Left hindlimb (tissue), 1 donor: ENCODE measurements around the gene TBRG4.

ENCODE experiments used
- DNase-seq: peaks from one replicate; pipeline ENCODE4 v3.0.0-alpha.2; 2018

TBRG4 gene

GRCh38 chr7:45073031-45073785 lies 38.3 kb downstream of the TBRG4 start:
- DNase-seq, result no peak

- no peak for DNase-seq
Observed at GRCh38 chr7:45072131-45073030, 39.1 kb downstream of the TBRG4 start.

- DNase-seq, result no peak
Observed at GRCh38 chr7:45071528-45071927, 40.0 kb downstream of the TBRG4 start.

DNA sequence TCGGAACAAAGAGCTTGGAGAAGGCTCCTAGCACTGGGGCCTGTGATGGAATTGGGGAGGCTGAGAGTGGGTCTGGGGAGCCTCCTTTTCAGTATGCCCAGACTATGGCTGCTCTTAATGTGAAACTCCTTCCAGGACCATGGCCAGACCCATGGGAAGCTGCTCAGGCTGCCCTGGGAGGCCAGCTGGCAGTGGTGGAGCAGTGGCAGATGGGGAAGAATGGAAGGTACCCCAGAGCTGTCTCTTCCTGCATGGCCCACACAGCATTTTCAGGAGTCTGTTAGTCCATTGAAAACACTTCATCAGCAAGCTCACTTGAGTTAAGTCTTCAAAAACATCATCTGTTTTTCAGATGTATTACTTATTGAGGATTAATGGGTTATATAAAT lies 41.2 kb downstream of the TBRG4 start:
- DNase-seq, result no peak

- no peak for DNase-seq
Observed at GRCh38 chr7:45069444-45070253, 41.8 kb downstream of the TBRG4 start.

- no peak for DNase-seq
Observed at GRCh38 chr7:45068236-45069023, 43.1 kb downstream of the TBRG4 start.

GRCh38 chr7:45067582-45067981 lies 43.9 kb downstream of the TBRG4 start:
- no peak for DNase-seq

DNA sequence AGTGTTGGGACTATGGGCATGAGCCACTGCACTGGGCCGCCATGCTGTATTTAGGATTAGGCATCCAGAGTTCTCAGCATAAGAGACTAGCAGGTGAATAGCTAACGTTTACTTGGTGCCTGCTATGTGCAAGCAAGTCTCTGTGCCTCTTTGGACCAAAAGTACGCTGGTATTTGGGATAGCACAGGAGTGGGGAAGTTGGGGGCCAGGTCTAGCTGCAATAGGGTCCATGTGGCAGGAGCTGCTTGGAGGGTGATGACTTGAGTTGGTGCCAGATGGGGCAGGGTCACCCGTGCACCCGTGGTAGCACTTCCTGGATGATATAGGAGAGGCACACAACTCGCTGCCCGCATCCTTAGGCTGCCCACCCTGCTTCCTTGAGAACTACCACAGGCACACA lies 45.1 kb downstream of the TBRG4 start:
- no peak for DNase-seq

DNA sequence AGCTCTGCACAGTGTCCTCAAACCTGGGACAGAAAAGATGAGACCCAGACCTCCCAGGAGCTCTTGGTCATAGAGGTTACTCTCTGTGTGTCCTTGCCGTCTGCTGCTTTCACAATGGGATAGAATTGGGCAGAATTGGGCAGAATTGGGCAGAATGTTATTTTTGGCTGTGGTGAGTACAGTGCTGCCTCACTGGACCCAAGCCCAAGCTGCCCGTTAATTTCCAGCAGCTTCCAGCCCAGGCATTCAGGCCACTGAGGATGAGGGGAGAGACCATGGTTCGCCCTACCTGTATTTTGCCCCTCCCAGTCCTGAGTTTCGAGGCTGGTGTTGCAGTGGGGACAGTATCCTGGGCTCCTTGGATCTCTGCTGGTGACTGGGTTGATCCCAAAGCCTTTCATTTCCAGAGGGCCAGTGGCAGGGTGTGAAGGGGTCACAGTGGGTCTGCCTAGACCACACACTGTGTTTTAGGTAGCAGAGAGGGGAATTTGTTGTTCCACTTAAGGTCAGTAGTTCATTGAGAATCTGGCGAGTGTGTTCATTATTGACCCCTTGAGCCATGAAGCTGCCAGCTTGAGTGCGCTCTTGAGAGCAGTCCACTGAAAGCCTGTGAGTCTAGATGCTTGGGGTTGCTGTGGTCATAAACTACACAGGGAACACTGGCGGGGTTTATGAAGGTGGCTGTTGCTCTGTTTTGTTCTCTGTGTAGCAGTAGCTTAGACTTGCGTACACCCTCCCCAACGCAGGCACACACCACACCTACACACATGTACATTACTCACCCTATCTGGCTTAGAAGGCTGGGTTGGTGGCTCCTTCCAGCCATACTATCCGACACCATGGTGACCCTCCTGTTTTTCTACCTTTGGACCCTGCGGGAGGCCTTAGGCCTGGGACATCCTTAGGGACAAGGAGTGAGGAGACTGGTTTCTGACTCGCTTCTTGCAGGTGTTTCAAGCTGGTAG lies 46.2 kb downstream of the TBRG4 start:
- no peak for DNase-seq

DNA sequence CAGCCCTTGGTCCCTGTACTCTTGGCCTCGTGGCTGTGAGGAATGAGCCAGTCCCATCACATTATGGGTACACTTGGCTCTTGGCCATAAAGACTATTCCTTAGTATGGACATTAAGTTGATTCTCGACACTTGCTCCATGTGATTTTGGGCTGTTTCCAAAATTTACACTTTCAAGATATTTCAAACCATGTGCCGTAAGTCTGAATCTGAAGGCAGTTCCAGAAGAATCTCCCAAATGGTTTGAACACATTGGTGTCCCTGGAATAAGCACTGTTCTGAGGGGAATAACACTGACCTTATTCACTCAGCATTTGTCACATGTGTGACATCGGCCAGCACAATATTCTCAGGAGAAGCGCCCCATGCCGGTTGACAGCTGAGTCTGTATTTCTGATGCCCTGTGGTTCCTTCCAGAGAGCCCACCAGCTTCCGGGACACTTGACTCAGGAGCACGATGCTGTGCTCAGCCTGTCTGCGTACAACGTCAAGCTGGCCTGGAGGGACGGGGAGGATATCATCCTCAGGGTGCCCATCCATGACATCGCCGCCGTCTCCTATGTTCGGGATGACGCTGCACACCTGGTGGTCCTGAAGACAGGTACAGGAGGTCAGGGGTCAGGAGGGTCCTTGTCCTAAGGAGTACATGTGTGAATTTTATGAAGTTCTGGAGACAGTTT lies 47.3 kb downstream of the TBRG4 start:
- DNase-seq, result no peak

- DNase-seq, result no peak
Observed at GRCh38 chr7:45061806-45062425, 49.6 kb downstream of the TBRG4 start.

- no peak for DNase-seq
Observed at GRCh38 chr7:45061352-45061751, 50.1 kb downstream of the TBRG4 start.

GRCh38 chr7:45060295-45060694 lies 51.2 kb downstream of the TBRG4 start:
- DNase-seq, result no peak

DNA sequence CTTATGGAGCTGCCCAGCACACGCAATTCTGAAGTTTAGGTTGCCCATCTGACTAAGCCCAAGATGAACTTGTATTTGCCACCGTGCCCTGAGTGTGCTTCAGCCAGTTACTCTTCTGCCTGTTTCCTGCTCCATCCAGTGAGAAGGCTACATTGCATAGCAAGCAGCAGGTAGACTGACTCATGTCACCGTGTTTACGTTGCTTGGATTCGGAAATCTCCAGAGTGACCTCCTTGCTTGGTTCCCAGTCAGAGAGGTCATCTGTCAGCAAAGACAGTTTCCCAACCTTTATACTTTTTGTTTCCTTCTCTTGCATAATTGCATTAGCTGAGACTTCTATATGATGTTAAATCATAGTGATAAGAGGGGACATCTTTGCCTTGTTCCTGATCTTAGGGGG lies 53.6 kb downstream of the TBRG4 start:
- no peak for DNase-seq

- no peak for DNase-seq
Observed at GRCh38 chr7:45055594-45056219, 55.8 kb downstream of the TBRG4 start.

GRCh38 chr7:45055016-45055415 lies 56.5 kb downstream of the TBRG4 start:
- no peak for DNase-seq

GRCh38 chr7:45054442-45054841 lies 57.1 kb downstream of the TBRG4 start:
- no peak for DNase-seq

DNA sequence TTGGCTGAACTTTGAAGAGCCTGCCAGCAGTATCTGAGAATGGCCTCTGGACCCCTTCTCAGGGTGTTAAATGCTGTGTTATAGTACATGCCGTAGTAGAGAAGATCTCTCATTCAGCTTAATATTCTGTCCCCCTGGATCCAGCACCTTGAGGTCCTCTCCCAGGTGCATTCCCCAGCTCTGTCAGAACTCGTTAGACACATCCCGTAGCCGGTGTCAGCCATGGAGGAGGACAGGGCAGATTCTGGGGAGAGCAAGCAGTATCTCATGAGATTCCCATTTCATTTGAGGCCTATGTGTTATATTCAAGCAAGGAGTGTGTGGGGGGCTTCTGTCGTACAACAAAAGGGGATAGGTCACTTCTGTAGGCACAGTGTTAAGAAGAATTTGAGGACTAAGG lies 57.6 kb downstream of the TBRG4 start:
- no peak for DNase-seq

DNA sequence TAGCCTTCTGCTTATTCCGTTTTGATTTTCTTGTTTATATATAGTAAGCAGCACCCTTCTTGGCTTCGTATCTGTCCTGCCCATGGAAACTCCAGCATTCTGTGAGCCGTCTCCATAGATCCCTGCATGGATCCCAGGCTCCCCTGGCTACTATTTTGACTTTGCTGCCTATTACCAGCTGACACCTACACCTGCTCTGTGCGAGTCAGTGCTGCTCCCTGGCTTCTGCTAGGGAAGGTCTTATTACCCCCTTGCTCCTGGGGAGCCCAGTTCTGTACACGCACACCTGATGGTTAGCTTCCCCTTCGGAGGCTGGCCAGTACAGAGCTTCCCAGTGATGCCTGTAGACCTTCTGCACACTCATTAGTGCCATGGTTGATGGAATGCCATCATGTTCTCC lies 58.1 kb downstream of the TBRG4 start:
- no peak for DNase-seq

DNA sequence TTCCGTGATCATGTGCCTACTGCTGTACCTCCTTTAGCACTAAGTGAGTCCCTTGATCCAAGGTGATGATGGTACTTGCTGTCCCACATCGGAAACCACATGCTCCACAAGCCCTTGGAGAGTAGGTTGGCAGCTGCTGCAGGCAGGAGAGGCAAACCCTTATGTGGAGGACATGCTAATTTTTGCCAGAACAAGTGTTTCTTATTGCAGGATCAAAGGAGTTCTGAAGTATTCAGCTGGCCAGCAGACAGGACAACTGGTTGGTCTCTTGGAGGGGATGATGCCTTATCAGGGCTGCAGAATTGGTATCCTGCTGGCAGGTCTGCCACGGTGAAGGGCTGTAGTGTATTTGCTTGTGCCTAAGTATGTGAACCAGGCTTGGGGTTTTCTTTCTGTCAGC lies 59.5 kb downstream of the TBRG4 start:
- DNase-seq, result no peak
